GM12891 (cell line): ENCODE data around the gene SOAT2.

Experiments
- DNase-seq: peaks from one replicate; pipeline ENCODE4 v3.0.0; 2011; ENCODE audit warnings: low spot score; ENCODE audit not compliant: insufficient read length
- FAIRE-seq: peaks from 2 replicates; lab custom pipeline; 2011; peaks lifted over from hg19 to GRCh38; lab: Jason Lieb, UNC
- PAX5 ChIP-seq: IDR thresholded peaks from 2 replicates; pipeline ENCODE4 v1.6.1; 2011; ENCODE audit warnings: low read length, moderate library complexity, mild to moderate bottlenecking; ENCODE audit not compliant: insufficient read depth, severe bottlenecking
- POLR2A ChIP-seq: IDR thresholded peaks from 2 replicates; pipeline ENCODE4 v1.6.1; 2011; ENCODE audit warnings: low read depth, low read length, control low read depth
- POLR2AphosphoS5 ChIP-seq: IDR thresholded peaks from 2 replicates; pipeline ENCODE4 v1.6.1; 2011; ENCODE audit warnings: low read depth, low read length, control low read depth
- POU2F2 ChIP-seq: IDR thresholded peaks from 2 replicates; pipeline ENCODE4 v1.6.1; 2011; ENCODE audit warnings: low read depth, mild to moderate bottlenecking, control low read depth, low read length, moderate library complexity
- SPI1 ChIP-seq: IDR thresholded peaks from 2 replicates; pipeline ENCODE4 v1.6.1; 2011; ENCODE audit warnings: low read depth, low read length, control low read depth
- TAF1 ChIP-seq: IDR thresholded peaks from 2 replicates; pipeline ENCODE4 v1.6.1; 2011; ENCODE audit warnings: low read depth, low read length, control low read depth

Gene SOAT2

GRCh38 chr12:53064613-53065436, 38.5 kb upstream of the SOAT2 start:
- TF ChIP-seq POLR2A (no peak), SPI1 (no peak), PAX5 (no peak)
- FAIRE-seq, result no peak
- DNase-seq, result no peak

- FAIRE-seq (no peak), DNase-seq (no peak)
- no peak for TF ChIP-seq SPI1
- TF ChIP-seq PAX5, result no peak
- TF ChIP-seq POLR2AphosphoS5, result no peak
- TF ChIP-seq POU2F2, result no peak
- TF ChIP-seq POLR2A, result no peak
- TF ChIP-seq TAF1, result no peak
Measured at GRCh38 chr12:53065470-53065869, 37.8 kb upstream of the SOAT2 start.

- DNase-seq, result peak; percentile 86
- TF ChIP-seq TAF1 (no peak), POLR2AphosphoS5 (no peak), POLR2A (no peak), POU2F2 (no peak), SPI1 (no peak), PAX5 (no peak)
- peak; percentile 92 for FAIRE-seq
Measured at GRCh38 chr12:53065975-53066931, 37.0 kb upstream of the SOAT2 start.

- no peak for DNase-seq
- TF ChIP-seq POU2F2 (no peak), POLR2AphosphoS5 (no peak)
- no peak for FAIRE-seq
Measured at GRCh38 chr12:53067074-53067992, 36.0 kb upstream of the SOAT2 start.

- no peak for DNase-seq
- TF ChIP-seq POU2F2, result no peak
- no peak for TF ChIP-seq TAF1
- TF ChIP-seq POLR2AphosphoS5, result no peak
- no peak for TF ChIP-seq POLR2A
- no peak for TF ChIP-seq SPI1
- TF ChIP-seq PAX5, result no peak
- no peak for FAIRE-seq
Measured at GRCh38 chr12:53067993-53068770, 35.1 kb upstream of the SOAT2 start.

- TF ChIP-seq SPI1 (no peak), POU2F2 (no peak), TAF1 (no peak), POLR2AphosphoS5 (no peak), PAX5 (no peak), POLR2A (no peak)
- FAIRE-seq, result no peak
- no peak for DNase-seq
Measured at GRCh38 chr12:53068811-53069585, 34.3 kb upstream of the SOAT2 start.

- no peak for DNase-seq
- no peak for TF ChIP-seq PAX5
- no peak for TF ChIP-seq POU2F2
- TF ChIP-seq SPI1, result no peak
- no peak for TF ChIP-seq TAF1
- TF ChIP-seq POLR2AphosphoS5, result no peak
- TF ChIP-seq POLR2A, result no peak
- FAIRE-seq, result no peak
Measured at GRCh38 chr12:53069621-53070410, 33.5 kb upstream of the SOAT2 start.
